ENCODE data around the gene COQ10B. TPM values are rescaled to one million over a fixed set of nuclear protein-coding genes. Genes with fewer than 3 reads are reported as not detected.

Gene COQ10B
- polyA plus RNA-seq, 2 of the 4 experiments (the other 2 are of a cell fraction) = 6.1 to 24.3 TPM

GRCh38 chr2:197433780-197434438 is 19.4 kb upstream of the COQ10B start (continued):
- TF ChIP-seq HOXB13 (CRISPR knock-in tag; IDR thresholded peaks at IDR 0.05; ENCODE audit: low read depth) (no peak), CHD4 (IDR thresholded peaks at IDR 0.05; ENCODE audit: borderline replicate concordance) (no peak), HMGXB4 (CRISPR knock-in tag; IDR thresholded peaks at IDR 0.05; ENCODE audit: borderline replicate concordance) (no peak)

GRCh38 chr2:197434541-197435513 is 18.5 kb upstream of the COQ10B start, which contains the start of gene SF3B1:
Gene SF3B1, minus strand, starts transcription at chr2:197435028. Its CDS starts 29 bp downstream, at chr2:197434999.
- H3K9me3 ChIP-seq = no peaks in the 10 kb centered on the region
- ChIA-PET POLR2A (interaction anchor here (0.6 to 2.7 kb wide), 18 partner anchors 8 to 270 kb away, joined by 3 to 50 read pairs (median 4); partner anchors contain the start of genes COQ10B, HSPD1, HSPE1 and MARS2), CTCF (no interaction called here)
- 2% methylated on average over 74 of the region's 74 CpGs for WGBS (ENCODE audit: missing lambda C conversion rate)
- ATAC-seq (peak; percentile 93 to 96), DNase-seq (ENCODE audit: low read depth in 1 of 2, low spot score in 1 of 2) (peak; percentile 89 to 98), FAIRE-seq (no peak)
- H3K27ac ChIP-seq = peak within 1 kb of the TSS; percentile 92 to 93
- peaks cover 28% of the 10 kb centered on the region; the same call in 2 of the 3 replicates for H3K4me1 ChIP-seq
- peak within 1 kb of the TSS; percentile 90 for H3K4me3 ChIP-seq
- peak within 1 kb of the TSS; percentile 96 for H3K4me2 ChIP-seq
- TF ChIP-seq NPAS2 (CRISPR knock-in tag; IDR thresholded peaks at IDR 0.05; ENCODE audit: borderline replicate concordance) (no peak), EP300 (IDR thresholded peaks at IDR 0.05) (no peak), TP53 (CRISPR knock-in tag; IDR thresholded peaks at IDR 0.05) (no peak), HOXB5 (CRISPR knock-in tag; IDR thresholded peaks at IDR 0.05) (no peak), BCL3 (IDR thresholded peaks at IDR 0.05) (peak; percentile 39; the same call in 1 of the 3 replicates), HES2 (IDR thresholded peaks at IDR 0.05) (no peak), MAX (IDR thresholded peaks at IDR 0.05) (peak; percentile 81), JUNB (IDR thresholded peaks at IDR 0.05) (no peak), SREBF2 (IDR thresholded peaks at IDR 0.05) (no peak), TFCP2L1 (CRISPR knock-in tag; IDR thresholded peaks at IDR 0.05) (no peak; the same call in 1 of the 2 replicates), PBX3 (IDR thresholded peaks at IDR 0.05) (no peak), KDM5A (IDR thresholded peaks at IDR 0.05) (peak; percentile 80), RAD21 (conservative IDR thresholded peaks at IDR 0.05 in 1 of 2, IDR thresholded peaks at IDR 0.05 in 1 of 2) (no peak), BHLHE40 (IDR thresholded peaks at IDR 0.05; ENCODE audit: low read depth, low read length) (peak; percentile 83), USF2 (IDR thresholded peaks at IDR 0.05) (peak; percentile 96), HEYL (CRISPR knock-in tag; IDR thresholded peaks at IDR 0.05) (no peak), CEBPB (IDR thresholded peaks at IDR 0.05) (no peak), ZFP36 (IDR thresholded peaks at IDR 0.05; ENCODE audit: borderline replicate concordance, partially characterized antibody) (no peak), HOXB13 (CRISPR knock-in tag; IDR thresholded peaks at IDR 0.05; ENCODE audit: low read depth) (no peak), NFE2L2 (conservative IDR thresholded peaks at IDR 0.05; ENCODE audit: low read length) (no peak), ELK1 (IDR thresholded peaks at IDR 0.05; ENCODE audit: low read depth, low read length) (no peak), MYC (IDR thresholded peaks at IDR 0.05; ENCODE audit: borderline replicate concordance, low read length) (peak; percentile 40; the same call in 1 of the 2 replicates), RCOR1 (IDR thresholded peaks at IDR 0.05; ENCODE audit: low read depth, low read length) (no peak), FOXS1 (CRISPR knock-in tag; IDR thresholded peaks at IDR 0.05) (no peak), CHD2 (IDR thresholded peaks at IDR 0.05; ENCODE audit: low read length, partially characterized antibody) (no peak)
